B cell (primary cell): ENCODE measurements around the gene FOXN3. TPM values are rescaled to one million over a fixed set of nuclear protein-coding genes. Genes with fewer than 3 reads are reported as not detected.

ENCODE experiments used
- ATAC-seq: fragments of 200-7000 bp; cut with Tn5 transposase; one replicate; pipeline ENCODE4 v1.10.0; 2021; ENCODE audit warnings: low read depth, mild to moderate bottlenecking, moderate number of reproducible peaks, moderate library complexity
- CTCF ChIA-PET: fragments of 350-600 bp; sonication (Branson Sonifier 250); formaldehyde crosslinking; loops from one replicate; lab custom pipeline; 2021; ENCODE audit warnings: antibody characterized with exemption, inconsistent platforms; lab: Charles Lee
- POLR2A ChIA-PET: fragments of 350-600 bp; sonication (Branson Sonifier 250); formaldehyde crosslinking; loops from one replicate; lab custom pipeline; 2021; ENCODE audit warnings: antibody characterized with exemption; lab: Charles Lee
- DNase-seq: peaks from one replicate; pipeline ENCODE4 v3.0.0; 2013
- H2AFZ ChIP-seq: 2 replicates; pipeline ENCODE4 v1.6.1; 2012; ENCODE audit warnings: mild to moderate bottlenecking, low read depth, low read length; ENCODE audit not compliant: insufficient read depth, poor library complexity, severe bottlenecking
- H3K27ac ChIP-seq, 2 donors: 1 replicate in 1 of 2; 2 replicates in 1 of 2; pipeline ENCODE4 v1.5.1; 2012 to 2013; ENCODE audit warnings: low read length in 2 of 2, mild to moderate bottlenecking in 2 of 2, moderate library complexity in 1 of 2
- H3K27me3 ChIP-seq, 4 experiments: fragments of 200-600 bp in 1 of 4; sonication (generic) in 1 of 4; replicated peaks in 1 of 4; 1 replicate in 2 of 4; 2 replicates in 2 of 4; pipeline versions ENCODE4 v1.6.1 to v1.7.0; 2013 to 2016; ENCODE audit warnings: low read length in 3 of 4, mild to moderate bottlenecking in 2 of 4, mixed read lengths in 1 of 4, moderate library complexity in 1 of 4; ENCODE audit not compliant: insufficient read depth in 4 of 4, control insufficient read depth in 3 of 4; ENCODE audit errors: control extremely low read depth in 1 of 4
- H3K36me3 ChIP-seq, 2 experiments: replicated peaks in 1 of 2; 1 replicate in 1 of 2; 2 replicates in 1 of 2; pipeline versions ENCODE4 v1.6.1 to v1.7.1; 2013; ENCODE audit warnings: low read length in 1 of 2; ENCODE audit not compliant: insufficient read depth in 2 of 2, control insufficient read depth in 1 of 2; ENCODE audit errors: control extremely low read depth in 1 of 2, extremely low read depth in 1 of 2
- H3K4me1 ChIP-seq, 2 donors: fragments of 200-600 bp in 1 of 2; sonication (generic) in 1 of 2; 1 replicate in 1 of 2; 2 replicates in 1 of 2; pipeline versions ENCODE4 v1.5.1 to v1.6.1; 2013 to 2017; ENCODE audit warnings: low read length in 2 of 2; ENCODE audit not compliant: control insufficient read depth in 2 of 2, insufficient read depth in 2 of 2
- H3K4me2 ChIP-seq: replicated peaks from 2 replicates; pipeline ENCODE3; 2012; ENCODE audit warnings: mild to moderate bottlenecking, low read depth, low read length; ENCODE audit not compliant: poor library complexity, severe bottlenecking
- H3K4me3 ChIP-seq, 5 experiments: fragments of 200-600 bp in 1 of 5; sonication (generic) in 1 of 5; 1 replicate in 3 of 5; 2 replicates in 2 of 5; pipeline versions ENCODE4 v1.5.1 to v1.7.0; 2011 to 2016; ENCODE audit warnings: low read length in 4 of 5, mild to moderate bottlenecking in 4 of 5, low read depth in 2 of 5, control low read depth in 1 of 5, moderate library complexity in 1 of 5; ENCODE audit not compliant: insufficient read depth in 1 of 5; ENCODE audit errors: control extremely low read depth in 1 of 5, extremely low read depth in 1 of 5
- H3K79me2 ChIP-seq: fragments of 200-600 bp; sonication (generic); one replicate; pipeline ENCODE4 v1.6.0; 2016; ENCODE audit warnings: low read length; ENCODE audit not compliant: control insufficient read depth, insufficient read depth
- H3K9ac ChIP-seq: fragments of 200-600 bp; sonication (generic); 2 replicates; pipeline ENCODE4 v1.6.1; 2017; ENCODE audit warnings: mild to moderate bottlenecking, low read length, moderate library complexity
- H3K9me3 ChIP-seq, 3 donors: one replicate each; pipeline versions ENCODE4 v1.6.1 to v1.7.1; 2013; ENCODE audit warnings: low read length in 2 of 3; ENCODE audit not compliant: control insufficient read depth in 2 of 3, insufficient read depth in 1 of 3; ENCODE audit errors: control extremely low read depth in 1 of 3
- H4K20me1 ChIP-seq: 2 replicates; pipeline ENCODE4 v1.6.0; 2012; ENCODE audit warnings: mild to moderate bottlenecking, low read length; ENCODE audit not compliant: insufficient read depth, control insufficient read depth, poor library complexity, severe bottlenecking
- H3K27ac Mint-ChIP-seq: one replicate; pipeline ENCODE4 v1.8.0; 2021; ENCODE audit warnings: mixed read lengths
- H3K27me3 Mint-ChIP-seq: one replicate; pipeline ENCODE4 v1.8.0; 2021; ENCODE audit warnings: mixed read lengths
- H3K4me1 Mint-ChIP-seq: one replicate; pipeline ENCODE4 v1.8.0; 2021; ENCODE audit warnings: mixed read lengths
- H3K4me3 Mint-ChIP-seq: one replicate; pipeline ENCODE4 v1.8.0; 2021; ENCODE audit warnings: mixed read lengths
- H3K9me3 Mint-ChIP-seq: one replicate; pipeline ENCODE4 v1.8.0; 2022; ENCODE audit warnings: mixed read lengths; ENCODE audit not compliant: insufficient read depth
- CTCF ChIP-seq: fragments of 200-600 bp; IDR thresholded peaks from one replicate; pipeline ENCODE4 v1.8.0; 2022; ENCODE audit warnings: antibody characterized with exemption, mild to moderate bottlenecking
- EZH2 ChIP-seq: IDR thresholded peaks from 2 replicates; pipeline ENCODE4 v1.6.1; 2012; ENCODE audit warnings: borderline replicate concordance, low read depth, mild to moderate bottlenecking, moderate library complexity, low read length; ENCODE audit not compliant: insufficient read depth, poor library complexity, severe bottlenecking
- WGBS: methylation state at CpG from one replicate; pipeline ENCODE4 v1.1.5; 2013; ENCODE audit warnings: missing lambda C conversion rate; ENCODE audit not compliant: insufficient coverage; 5-methylcytosine and 5-hydroxymethylcytosine counted together
- intact Hi-C: fragments of 100-400 bp; cut with micrococcal nuclease; formaldehyde crosslinking; loops from one replicate; pipeline ENCODE4 v1.10.0; 2022
- polyA plus RNA-seq: library from polyadenylated mRNA; depleted of rRNA; stranded (reverse); fragments of >200 nt; gene quantifications from 2 replicates; pipeline ENCODE4 v1.2.3, GENCODE V29; 2012
- total RNA-seq, 2 donors: library from RNA; stranded (reverse); fragments of 120-200 nt in 1 of 2; gene quantifications; 1 replicate in 1 of 2; 2 replicates in 1 of 2; pipeline versions ENCODE4 v1.2.3 to v1.2.4, GENCODE V29; 2013 to 2022

The FOXN3 gene
- total and polyA plus RNA-seq, 2 donors (not counting 1 experiment from before 2014, with no cell fraction given) = 80.6 to 98.2 TPM

DNA sequence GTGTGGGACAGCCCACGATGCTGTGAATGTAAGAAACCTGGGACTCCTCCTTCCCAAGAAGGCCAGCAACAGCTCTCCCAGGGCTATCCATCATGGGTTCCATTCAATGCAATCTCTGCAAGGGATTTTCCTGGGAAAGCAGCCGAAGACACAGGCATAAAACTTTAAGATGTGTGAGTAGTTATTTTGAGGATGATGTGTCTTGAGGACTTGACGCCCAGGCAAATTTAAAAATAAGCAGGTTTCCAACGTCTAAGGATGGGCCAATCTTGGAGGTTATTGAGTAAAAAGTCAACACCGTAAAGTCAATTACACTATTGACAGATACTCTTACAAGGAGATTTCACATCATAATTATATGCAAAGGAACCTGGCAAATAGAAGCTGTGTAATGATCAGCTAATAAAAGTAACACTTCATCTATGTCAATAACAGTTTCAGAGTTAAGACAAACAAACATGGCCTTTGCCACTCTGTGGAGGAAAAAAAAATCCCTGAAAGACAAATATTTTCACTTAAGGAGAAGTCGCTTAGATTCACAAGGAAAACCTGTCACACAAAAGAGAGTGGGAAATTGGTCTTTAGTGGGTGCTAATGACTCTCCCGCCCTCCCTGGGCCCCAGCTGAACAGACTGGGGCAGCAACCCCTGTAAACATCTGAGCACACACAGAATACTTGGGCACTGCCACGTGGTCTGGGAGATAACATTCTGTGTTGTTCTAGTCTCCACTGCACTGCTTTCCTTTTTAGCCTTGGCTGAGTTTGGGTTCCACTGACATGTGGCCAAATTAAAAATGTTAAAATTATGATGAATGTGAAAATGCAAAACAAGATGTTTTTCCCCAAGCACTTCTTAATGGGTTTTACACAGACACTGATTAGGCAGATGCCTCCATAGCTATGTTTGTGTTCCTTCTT, 240.9 kb downstream of the FOXN3 start:
- H3K4me2 ChIP-seq = no peak overlapping the region
- H3K9me3 Mint-ChIP-seq = no peaks in the 10 kb centered on the region
- CTCF ChIA-PET = interaction anchor here (0.7 to 4.9 kb wide), 20 partner anchors 11 to 739 kb away, joined by 3 to 27 read pairs (median 6); no protein-coding TSS in a partner anchor
- H3K27me3 ChIP-seq = no peaks in the 10 kb centered on the region
- peaks cover 0 to 30% of the 10 kb centered on the region in 2 experiments for H3K36me3 ChIP-seq
- H3K9ac ChIP-seq = no peak overlapping the region
- no peaks in the 10 kb centered on the region for H4K20me1 ChIP-seq
- H3K27ac Mint-ChIP-seq = no peak overlapping the region
- peaks cover 7% of the 10 kb centered on the region for H3K79me2 ChIP-seq
- H3K4me3 Mint-ChIP-seq = no peak overlapping the region
- no peak overlapping the region for H3K27ac ChIP-seq
- H3K4me1 ChIP-seq = peaks cover 7 to 11% of the 10 kb centered on the region in 2 donors
- H3K27me3 Mint-ChIP-seq = no peaks in the 10 kb centered on the region
- TF ChIP-seq EZH2 (no peak), CTCF (no peak)
- intact Hi-C loops = loop anchor here (5.0 kb wide), 1 partner anchor 206 kb away; no protein-coding TSS in a partner anchor
- H3K4me3 ChIP-seq = no peak overlapping the region
- 100% methylated on average over 1 of the region's 8 CpGs for WGBS
- peaks cover 1 to 7% (median 3%) of the 10 kb centered on the region in 3 donors for H3K9me3 ChIP-seq
- ATAC-seq (no peak), DNase-seq (no peak)
- no peak overlapping the region for H2AFZ ChIP-seq
- H3K4me1 Mint-ChIP-seq = peaks cover 19% of the 10 kb centered on the region
- POLR2A ChIA-PET = interaction anchor here (1.1 to 1.5 kb wide), 3 partner anchors 9 to 239 kb away, joined by 3 to 6 read pairs (median 3); no protein-coding TSS in a partner anchor

GRCh38 chr14:89171628-89172027, 245.4 kb downstream of the FOXN3 start:
- intact Hi-C loops = no loop called here
- Histone ChIP-seq H3K79me2 (peaks cover 10% of the 10 kb centered on the region), H3K4me1 (no peaks in the 10 kb centered on the region), H3K27me3 (no peaks in the 10 kb centered on the region), H3K9me3 (peaks cover 1 to 15% (median 10%) of the 10 kb centered on the region in 3 donors), H3K4me2 (no peak overlapping the region), H3K9ac (no peak overlapping the region), H3K36me3 (peaks cover 0 to 23% of the 10 kb centered on the region in 2 experiments), H2AFZ (no peak overlapping the region), H3K4me3 (no peak overlapping the region), H4K20me1 (no peaks in the 10 kb centered on the region), H3K27ac (no peak overlapping the region)
- Mint-ChIP-seq H3K27me3 (no peaks in the 10 kb centered on the region), H3K4me1 (peaks cover 12% of the 10 kb centered on the region), H3K9me3 (peaks cover 10% of the 10 kb centered on the region), H3K4me3 (no peak overlapping the region), H3K27ac (no peak overlapping the region)
- ChIA-PET CTCF (interaction anchor here (1.5 kb wide), 1 partner anchor 131 kb away, joined by 3 read pairs; no protein-coding TSS in a partner anchor), POLR2A (no interaction called here)
- TF ChIP-seq CTCF = no peak
- TF ChIP-seq EZH2 = no peak
- DNase-seq (no peak), ATAC-seq (no peak)
